Activated CD4-positive, alpha-beta memory T cell treated with anti-CD3 and anti-CD28 coated beads for 36 hours (primary cell): ENCODE data around the gene ITK. TPM values are rescaled to one million over a fixed set of nuclear protein-coding genes. Genes with fewer than 3 reads are reported as not detected.

Experiments
- total RNA-seq, 2 experiments: library from RNA; stranded (reverse); gene quantifications; one replicate each; pipeline ENCODE4 v1.2.3, GENCODE V29; 2021

The ITK gene
- total RNA-seq, 2 experiments from 2014 or later: 236 to 240 TPM

Other genes starting within 250 kb of the ITK start
- gene TIMD4, start 217.6 kb upstream of the ITK start, total RNA-seq: 1 to 10 TPM; 1.8 to 3.1 TPM
- gene HAVCR1, start 121.7 kb upstream of the ITK start, total RNA-seq: under 1 TPM; 0.27 to 0.40 TPM
- 10 to 100 TPM; 23.2 to 24.3 TPM for gene HAVCR2, start 71.8 kb upstream of the ITK start, total RNA-seq
- 10 to 100 TPM; 17.2 to 19.2 TPM for gene MED7, start 38.0 kb upstream of the ITK start, total RNA-seq
- gene GARIN3, start 14.6 kb upstream of the ITK start, total RNA-seq: 1 to 10 TPM; 1.3 to 1.4 TPM
- gene CYFIP2, start 85.3 kb downstream of the ITK start, total RNA-seq: 100 to 1,000 TPM; 319 to 321 TPM